ENCODE measurements around the gene TMEM127.
"Not testable (repeated sequence)": the region's sequence is repeated elsewhere in the genome, so short reads cannot be mapped to it uniquely, and the experiment has no call there.

TMEM127 gene

DNA sequence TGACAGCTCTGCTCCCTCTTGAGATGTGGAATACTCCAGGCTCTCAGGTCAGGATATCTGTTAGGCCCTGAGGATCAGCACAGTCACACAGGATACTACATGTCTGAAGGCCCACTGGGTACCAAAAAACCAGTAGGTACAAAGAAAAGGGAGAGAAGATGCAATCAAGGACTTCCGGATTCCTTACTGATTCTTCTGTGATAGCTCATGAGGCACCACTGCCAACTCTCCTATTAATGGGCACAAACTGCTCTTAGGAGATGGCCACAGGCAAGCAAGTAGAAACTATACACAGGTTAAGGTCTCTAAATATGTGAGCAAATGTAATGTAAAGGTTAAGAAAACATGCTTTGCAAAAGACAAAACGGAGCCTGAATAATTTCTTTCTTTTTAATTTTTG is 3.5 kb downstream of the TMEM127 start:
- no peak for DNase-seq

DNA sequence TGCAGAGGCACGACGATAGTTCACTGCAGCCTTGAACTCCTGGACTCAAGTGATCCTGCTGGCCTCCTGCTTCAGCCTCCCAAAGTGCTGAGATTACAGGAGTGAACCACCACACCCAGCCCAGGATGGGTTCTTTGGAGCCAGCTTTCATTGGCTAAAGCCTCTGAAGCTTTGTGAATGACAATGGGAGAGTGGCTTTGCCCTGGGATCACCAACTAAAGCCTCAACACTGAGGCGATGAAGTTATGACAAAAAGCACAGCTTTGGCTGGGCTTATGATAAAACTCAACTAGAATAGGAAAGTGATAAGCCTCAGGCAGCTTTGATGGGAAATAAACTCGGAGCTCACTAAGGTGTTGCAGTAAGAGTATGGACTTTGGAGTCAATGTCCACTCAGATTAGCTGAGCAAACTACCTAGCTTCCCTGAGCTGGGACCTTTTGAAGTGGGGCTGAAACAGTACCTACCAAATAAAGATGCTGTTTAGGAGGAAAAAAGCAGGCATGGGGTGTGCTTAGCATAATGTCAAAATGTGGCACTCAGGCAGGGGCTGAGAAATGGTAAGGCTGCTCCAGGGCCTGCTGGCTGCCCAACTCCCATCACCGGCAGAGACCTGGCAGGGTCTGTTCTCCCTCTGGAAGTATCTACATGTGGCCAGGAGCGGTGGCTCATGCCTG is 4.3 kb downstream of the TMEM127 start:
- no peak for DNase-seq

DNA sequence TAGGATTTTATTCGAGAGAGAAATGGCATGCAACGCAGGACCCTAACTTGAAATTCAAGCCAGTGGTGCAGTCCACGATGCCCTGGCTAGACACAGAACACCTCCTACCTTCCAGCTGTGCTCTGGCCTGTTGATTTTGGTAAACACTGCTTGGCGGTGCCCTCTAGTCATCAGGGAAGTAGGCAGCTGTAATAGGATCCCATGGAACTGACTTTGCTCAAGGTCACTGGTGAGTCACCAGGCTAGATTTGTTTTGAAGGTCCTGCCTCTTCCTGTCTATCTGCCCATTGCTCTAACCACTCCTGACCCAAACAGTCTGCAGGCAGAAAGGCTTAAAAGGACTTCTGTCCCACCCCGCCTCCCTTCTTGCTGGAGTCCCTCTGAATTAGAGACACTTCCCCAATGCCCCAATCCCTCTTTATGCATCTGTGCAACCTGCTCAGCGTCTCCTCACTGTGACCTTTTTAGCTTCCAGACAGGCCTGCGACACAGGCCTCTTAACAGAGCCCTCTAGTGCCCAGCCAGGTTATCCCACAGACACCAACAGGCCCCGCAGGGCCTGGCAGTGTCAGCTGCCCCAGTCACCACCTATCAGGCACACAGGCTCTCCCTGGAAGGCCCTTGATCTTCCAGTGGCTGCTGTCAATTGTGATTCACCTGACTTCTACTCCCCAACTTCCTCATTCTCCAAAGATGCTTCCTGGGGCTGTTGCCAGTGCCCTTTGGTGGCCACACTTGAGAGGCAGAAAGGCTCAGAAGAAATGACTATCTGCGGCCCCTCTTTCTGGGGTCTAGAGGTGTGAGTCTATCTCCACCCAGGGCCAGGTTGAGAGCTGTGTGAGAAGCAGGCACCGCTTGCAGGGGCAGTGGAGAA is 5.2 kb downstream of the TMEM127 start:
- peak; percentile 59 for DNase-seq

DNA sequence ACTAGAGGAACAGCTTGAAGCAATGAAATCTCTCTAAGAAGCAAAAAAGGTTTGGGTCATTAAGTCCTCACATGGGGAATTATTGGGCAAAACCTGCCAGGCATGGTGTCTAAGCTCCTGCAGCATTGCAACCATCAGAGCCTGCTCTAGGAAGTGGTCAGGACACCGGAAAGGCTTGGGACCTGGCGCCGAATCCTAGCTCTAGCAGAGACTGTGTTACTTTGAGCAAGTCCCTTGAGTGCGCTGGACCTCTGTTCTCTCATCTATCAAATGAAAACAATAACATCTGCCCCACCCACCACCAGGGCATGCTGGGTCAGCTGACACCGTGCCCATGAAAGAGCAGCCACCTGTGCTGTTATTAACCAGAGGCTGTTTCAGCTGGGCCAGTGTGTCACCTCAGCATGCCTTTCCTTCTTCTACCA is 6.3 kb downstream of the TMEM127 start:
- no peak for DNase-seq

DNA sequence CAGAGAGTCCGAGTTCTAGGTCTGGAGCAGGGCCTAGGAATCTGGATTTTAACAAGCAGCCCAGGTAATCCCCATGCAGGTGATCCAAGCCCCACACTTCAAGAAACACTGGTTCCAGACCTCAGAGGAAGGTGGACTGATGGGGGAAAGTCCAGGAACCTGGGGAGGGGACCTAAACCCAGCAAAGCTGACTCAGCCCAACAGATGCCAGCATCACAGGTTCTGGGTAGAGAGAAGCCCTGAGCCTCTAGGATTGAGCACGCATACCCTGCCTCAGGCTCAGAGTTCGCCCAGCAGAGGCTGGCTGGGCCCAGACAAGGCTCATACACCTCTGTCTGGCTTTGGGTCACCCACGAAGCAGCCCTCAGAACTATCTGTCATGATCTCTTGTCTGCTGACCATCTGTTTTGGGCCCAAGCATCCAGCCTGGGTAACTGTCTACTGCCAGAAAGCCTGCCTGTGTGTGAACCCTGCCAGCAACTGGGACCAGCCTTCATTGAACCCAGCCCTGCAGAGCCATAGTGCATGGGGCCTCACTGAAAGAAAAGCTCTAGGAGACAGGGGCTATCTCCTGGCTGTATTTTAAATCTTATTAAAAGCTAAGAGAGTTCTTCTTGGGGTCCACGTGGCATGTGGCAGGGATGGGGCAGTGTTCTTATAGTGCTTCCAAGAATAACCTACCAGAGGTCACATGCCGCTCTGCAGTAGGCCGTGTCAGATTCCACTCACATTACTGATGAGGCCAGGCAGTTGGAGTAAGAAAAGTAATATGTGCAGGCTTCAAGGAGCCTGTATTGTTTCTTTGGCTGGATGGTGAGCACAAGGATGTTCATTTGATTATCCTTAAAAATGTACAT is 7.4 kb downstream of the TMEM127 start:
- no peak for DNase-seq

DNA sequence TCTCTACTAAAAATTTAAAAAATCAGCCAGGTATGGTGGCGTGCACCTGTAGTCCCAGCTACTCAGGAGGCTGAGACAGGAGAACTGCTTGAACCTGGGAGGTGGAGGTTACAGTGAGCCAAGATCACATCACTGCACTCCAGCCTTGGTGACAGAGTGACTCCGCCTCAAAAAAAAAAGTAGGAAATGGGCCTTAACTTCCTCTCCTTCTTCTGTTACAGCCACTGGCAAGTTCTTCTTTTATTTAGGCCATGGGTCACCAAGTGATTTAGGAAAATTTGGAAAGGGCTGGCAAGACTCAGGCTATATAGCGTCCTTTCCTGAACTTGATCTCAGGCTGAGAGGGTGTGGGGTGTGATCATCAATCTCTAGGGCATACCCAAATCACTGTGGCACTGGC is 8.1 kb downstream of the TMEM127 start:
- not testable (repeated sequence) for DNase-seq

DNA sequence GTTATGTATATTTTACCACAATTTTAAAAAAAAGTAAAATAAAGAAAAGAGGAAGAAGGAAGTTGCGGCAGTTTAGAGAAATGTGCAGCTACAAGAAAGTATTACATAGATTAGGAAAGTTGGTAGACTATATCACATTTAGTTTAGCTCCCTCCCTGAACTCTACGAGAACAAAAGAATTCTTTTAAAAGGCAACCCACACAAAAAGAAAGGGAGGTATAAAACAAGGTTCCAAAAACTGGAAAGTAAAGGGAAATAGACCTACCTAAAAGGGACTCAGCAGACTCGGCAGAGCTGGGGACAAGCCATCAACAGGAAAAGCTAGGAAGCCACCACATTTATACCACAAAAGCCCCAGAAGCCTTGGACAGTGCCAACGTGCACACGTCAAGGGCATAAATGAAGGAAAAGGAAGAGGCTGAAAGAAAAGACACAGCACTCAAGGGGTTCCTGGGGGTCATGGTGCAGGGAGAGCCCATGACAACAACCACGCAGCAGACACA is 9.1 kb downstream of the TMEM127 start:
- no peak for DNase-seq

DNA sequence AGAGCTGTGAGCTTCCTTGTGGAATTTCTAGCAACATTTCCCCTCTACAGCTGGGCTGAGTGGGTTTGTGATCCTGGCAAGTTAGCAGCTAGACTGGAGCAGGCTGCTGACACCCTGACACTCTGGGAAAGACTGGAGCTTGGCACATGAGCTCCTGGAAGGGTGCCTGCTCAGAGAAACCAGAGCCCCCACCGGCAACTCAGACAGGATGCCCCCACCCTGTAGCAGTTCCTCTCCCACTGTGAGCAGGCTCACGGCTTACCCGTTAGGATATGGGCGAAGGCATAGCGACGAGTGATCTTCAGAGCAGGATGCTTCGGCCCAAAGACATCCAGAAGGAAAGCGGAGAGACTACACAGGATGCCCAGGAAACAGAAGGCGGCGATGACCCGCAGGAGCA is 11.2 kb downstream of the TMEM127 start:
- DNase-seq = no peak

DNA sequence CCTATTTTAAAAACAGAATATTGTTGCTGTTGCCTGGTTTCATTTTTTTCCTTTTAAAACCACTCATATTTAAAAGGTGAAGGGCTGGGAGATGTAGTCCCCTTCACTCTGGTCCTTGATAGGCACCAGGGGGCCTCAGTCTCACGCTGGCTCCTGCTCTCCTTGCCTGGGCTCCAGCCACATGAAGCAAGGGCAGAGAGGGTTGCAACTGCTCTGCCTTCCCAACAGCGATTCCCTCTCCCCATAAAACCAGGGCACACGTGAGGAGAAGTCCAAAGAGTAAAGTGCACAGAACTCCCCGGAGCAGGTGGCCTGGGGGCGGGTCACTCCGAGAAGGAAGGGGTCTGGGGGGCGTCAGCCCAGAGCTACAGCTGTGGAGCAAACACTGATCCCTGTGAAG is 12.8 kb downstream of the TMEM127 start:
- no peak for DNase-seq

DNA sequence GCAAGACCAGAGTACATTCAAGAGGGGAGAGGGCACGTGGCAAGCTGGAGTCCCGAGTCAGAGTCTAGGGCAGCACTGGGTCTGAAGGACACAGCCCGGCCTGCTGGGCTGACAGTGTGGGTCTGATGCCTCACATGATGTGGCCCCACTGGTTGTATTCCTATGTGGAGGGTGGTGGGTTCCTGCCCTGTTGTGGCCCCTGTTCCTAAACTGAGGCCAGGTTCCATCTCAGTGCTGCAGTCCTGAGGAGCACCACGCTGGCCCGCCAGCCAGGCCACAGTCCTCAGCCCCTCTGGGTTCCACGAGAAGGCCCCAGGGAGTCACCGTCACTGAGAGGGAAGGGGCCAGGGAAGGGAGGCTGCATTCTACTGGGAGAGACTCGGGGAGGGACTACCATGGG is 13.3 kb downstream of the TMEM127 start:
- no peak for DNase-seq

DNA sequence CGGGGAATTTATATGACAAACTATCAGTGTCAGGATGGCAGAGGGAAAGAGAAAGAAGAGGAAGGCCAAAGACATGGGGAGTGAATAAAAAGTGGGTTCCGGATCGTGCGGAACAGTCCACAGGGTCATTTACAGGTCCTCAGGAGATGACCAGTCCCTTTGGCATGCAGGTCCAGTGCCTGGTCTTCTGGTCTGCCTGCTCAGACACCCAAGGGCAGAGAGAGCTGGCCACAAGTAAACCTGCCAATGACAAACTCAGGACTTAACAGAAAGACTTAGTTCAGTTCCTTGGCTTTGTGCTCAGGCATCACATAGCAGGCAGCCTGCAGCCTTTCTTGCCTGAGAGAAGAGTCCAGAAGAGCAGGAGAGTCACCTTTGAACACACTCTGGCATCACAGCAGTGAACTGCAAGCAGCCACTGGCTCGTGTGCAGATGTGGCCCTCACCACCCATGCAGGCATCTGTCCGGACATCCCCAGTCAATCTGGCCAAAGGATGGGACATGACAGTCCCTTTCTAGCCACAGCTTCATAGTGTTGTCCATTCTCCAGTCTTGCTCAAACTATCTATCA is 14.0 kb downstream of the TMEM127 start:
- no peak for DNase-seq

DNA sequence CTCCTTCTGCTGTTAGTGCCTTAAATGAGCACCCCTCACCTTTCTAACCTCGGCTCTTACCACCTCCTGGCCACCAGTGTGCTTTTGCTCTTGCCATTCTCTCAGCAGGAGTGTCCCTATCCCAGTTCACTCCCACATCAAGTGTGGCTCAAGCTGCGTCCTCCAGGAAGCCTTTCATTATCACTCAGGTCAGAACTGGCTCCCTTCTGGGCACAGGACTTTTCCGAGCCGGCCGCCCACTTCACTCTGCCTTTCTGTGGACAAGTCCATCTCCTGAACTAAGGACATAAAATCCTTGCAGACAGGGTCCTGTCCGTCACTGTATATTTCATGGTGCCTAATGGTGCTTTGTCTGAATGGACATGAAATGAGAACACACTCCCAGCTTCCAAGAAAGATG is 15.6 kb downstream of the TMEM127 start:
- no peak for DNase-seq

DNA sequence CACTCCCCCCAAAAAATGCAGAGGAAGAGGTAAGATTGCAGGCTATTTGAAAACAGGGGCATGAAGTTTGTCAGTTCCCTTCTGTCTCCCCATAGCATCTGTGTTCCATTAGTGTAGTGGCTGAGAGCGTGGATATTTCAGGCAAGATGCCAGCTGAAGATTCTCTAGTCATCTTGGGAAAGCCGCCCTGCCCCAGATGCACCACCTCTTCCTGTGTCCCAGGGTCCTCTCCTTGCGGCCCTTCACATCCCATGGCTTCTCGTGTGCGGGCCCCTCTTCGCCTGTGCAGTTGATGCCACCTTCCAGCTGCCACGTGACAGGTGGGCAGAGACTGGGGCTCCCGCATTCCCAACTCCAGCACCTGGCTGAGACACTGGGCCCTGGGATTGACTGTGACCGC is 16.1 kb downstream of the TMEM127 start:
- no peak for DNase-seq

DNA sequence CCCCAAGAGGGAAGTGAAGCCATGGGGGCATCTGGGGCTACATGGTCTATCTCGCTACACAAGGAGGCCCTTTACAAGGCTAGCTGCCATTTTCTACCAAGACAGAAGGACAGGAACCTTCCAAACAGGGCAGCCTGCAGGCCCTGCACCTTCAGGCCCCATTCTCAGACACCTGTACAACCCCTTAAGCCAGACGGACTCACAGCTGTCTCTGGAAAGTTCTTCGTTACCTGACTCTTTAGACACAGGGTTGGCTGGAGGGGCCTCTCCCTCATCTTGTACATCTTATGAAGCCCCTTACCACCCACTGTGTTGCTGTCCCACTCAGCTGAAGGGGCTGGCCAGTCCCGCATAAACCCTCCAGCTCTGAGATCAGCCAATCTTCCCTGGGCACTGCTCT is 17.2 kb downstream of the TMEM127 start:
- no peak for DNase-seq

DNA sequence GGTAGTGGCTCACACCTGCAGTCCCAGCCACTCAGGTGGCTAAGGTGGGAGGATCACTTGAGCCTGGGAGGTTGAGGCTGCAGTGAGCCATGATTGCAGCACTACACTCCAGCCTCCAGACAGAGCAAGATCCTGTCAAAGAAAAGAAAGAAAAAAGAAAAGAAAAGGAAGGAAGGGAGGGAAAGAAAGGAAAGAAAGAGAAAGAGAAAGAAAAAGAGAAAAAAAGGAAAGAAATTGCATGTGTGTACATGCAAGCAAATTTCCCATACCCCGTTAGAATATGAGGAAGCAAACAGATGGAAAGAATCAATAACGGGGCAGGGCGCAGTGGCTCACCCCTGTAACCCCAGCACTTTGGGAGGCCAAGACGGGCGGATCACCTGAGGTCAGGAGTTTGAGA is 17.9 kb downstream of the TMEM127 start:
- no peak for DNase-seq

DNA sequence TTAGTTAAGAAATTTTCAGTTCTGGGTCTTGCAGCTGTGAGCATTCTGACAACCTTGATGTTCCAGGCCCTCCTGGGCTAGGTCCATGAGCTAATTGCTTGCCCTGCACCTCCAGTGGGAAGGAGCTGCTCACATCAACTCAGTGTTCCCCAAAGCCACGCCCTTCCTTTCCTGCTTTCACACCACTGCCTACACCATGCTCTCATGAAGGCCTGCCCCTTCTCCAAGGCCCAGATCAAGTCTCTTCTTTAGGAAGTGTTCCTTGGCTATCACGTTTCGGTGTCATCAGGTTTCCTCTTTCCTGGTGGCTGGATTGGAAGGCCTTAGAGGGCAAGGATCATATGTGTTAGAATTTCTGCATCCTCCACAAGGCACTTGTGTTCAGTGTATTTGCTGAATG is 18.8 kb downstream of the TMEM127 start:
- no peak for DNase-seq

DNA sequence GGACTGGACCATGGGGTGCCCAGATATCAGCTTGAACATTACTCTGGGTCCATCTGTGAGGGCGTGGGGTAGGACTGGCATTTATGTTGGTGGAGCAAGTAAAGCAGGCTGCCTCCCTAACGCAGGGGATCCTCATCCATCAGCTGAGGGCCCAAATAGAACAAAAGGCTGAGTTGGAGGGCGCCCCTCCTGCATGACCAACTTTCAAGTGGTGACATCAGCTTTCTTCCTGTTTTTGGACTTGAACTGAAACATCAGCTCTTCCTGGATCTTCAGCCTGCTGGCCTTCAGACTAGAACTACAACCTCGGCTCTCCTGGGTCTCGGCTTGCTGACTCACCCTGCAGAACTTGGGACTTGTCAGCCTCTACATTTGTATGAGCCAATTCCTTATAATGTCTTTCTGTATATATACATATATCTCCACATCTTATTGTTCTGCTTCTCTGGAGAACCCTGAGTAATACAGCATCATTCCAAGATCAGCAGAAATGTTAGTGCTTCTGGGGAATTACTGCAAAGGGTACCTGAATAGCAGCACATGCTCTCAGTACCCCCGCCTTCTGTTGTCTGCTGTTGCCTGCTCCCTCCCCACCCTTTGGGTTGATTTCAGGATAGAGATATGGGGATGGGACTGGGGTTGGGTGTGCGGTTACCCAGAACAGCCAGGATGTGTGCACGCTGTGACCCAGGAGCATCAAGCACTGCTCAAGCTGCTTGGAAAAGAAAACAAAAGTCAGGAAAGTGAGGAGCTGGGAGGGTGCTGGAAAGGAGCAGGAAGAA is 20.0 kb downstream of the TMEM127 start:
- DNase-seq = no peak

DNA sequence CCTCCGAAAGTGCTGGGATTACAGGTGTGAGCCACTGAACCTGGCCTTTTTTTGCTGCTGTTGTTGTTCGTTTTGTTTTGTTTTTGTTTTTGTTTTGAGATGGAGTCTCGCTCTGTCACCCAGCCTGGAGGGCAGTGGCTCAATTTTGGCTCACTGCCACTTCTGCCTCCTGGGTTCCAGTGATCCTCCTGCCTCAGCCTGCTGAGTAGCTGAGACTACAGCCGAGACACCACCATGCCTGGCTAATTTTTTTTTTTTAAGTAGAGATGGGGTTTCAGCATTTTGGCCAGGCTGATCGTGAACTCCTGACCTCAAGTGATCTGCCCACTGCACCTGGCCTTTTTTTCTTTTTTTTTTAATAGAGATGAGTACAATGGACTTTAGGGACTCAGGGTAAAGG is 22.0 kb downstream of the TMEM127 start:
- DNase-seq = no peak

DNA sequence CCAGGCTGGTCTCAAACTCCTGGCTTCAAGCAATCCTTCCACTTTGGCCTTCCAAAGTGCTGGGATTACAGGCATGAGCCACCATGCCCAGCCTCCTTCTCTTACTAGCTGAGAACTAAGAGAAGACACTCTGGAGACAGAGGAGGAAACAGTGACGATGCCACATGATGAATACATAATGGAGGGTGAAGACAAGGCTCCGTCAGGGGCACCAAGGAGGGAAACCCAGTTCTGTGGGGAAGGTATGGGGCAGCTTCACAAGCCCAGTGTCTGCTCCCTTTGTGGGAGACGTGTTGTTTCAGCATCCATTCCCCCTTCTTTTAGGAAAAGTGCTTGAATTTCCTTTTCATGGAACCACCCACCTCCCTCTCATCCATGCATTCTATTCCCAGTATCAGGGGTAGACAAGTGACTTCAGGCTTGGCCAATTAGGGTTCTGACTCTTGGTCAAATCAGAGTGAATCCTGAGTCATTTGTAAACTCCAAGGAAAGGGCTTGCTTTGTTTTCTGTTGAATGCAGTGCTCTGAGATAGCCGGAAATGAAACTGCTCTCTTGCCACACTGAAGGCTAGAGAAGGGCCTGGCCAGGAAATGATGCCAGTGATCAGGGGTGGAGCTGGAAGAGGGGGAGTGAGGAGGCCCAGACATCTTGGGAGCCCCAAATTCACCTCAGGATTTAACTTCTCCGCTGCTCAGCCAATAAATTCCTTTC is 23.7 kb downstream of the TMEM127 start:
- peak; percentile 76 for DNase-seq

DNA sequence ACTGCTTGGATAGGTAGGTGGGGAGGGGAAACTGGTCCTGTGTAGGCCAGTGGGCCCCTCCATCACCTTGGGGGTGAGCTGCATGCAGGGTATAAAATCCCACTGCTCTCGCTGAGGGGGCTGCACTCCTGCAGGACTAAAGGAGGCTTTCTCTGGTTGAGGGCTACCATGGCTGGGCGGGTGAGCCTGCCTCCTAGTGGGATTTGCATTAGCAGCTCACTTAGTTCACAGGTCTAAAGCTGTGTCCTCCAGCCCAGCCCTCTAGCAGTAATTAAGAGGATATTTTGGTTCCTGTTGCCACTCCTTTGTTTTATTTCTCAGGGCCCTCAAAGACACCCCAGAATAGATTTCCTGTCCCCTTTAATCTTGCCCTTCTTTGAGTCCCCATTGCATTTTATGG is 24.6 kb downstream of the TMEM127 start:
- no peak for DNase-seq

DNA sequence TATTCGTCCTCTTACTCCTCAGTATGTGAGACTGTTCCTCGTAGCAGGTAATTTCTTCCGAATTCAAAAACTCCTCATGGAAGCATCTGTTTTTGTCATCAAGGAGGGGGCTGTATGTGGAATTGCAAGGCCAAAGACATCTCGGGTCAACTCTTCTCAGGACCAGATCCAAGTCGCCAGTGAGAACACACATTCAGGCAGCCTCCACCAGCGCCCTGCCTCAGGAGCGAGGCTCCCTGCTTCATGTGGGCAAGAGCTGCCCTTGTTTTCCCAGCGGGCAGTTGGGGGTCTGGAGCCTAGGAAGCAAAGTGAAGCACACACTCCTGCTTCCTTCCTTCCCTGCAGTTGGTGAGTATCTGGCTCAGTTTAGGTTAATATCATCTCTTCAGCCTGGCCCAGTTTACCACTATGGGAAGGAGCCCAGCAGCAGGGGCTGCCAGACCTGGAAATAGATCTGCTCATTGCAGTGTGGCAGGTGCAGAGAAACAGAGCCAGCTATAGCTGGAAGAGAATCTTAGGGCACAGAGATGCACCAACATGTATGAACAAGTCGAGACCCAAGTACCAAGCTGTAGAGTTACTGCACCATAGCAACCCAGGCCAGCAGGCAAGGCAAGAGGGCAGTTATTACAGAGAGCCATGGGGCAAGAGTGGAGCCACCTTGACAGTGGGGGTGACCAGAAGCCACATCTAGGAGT is 25.3 kb downstream of the TMEM127 start:
- no peak for DNase-seq

Data from activated CD4-positive, alpha-beta T cell treated with anti-CD3 and anti-CD28 coated beads for 48 hours (primary cell).